Activated CD4-positive, alpha-beta T cell treated with anti-CD3 and anti-CD28 coated beads, Interleukin-2, amount 50 U/mL, for 1 hour (primary cell): ENCODE results near the gene SMARCC2.
"Not testable (repeated sequence)": the region's sequence is repeated elsewhere in the genome, so short reads cannot be mapped to it uniquely, and the experiment has no call there.

Source experiments
- DNase-seq: peaks from one replicate; pipeline ENCODE4 v3.0.0-alpha.2; 2020

SMARCC2 gene

DNA sequence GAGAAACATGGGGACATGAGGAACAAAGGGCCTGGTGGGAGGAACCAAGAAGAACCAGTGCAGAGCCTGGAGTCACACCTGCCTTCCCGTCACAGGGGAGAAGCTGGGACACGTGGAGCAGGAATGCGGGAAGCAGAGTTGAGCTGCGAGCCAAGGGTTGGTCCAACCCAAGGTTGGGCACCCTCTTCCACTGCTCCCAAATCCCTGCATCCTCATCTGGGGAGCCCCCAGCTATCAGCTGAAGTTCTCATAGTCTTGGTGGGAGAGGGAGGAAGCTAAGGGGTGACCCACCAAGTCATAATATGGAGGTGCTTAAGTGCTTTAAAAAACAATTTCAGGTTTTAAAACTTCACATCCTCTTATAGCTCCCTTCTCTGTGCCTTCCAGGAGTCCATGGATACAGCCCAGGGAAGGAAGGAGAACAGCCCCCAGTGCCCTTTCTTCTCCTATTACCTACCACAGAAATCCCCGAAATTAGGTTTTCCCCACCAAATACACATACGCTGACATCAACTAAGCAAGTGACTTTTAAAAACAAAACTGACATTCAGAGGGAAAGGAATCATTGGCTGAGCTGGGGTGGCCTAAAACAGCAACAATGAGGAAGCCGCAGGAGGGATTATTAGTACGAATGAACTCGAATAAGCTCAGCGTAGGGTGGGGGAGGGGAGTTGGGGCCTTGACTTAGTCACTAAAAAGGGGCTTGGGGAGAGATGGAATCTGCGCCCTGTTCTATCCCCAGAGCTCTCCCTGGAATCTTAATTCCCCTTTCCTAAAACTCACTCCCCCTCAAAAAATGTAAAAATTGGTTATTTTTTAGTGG lies 26.6 kb downstream of the SMARCC2 start:
- no peak for DNase-seq

DNA sequence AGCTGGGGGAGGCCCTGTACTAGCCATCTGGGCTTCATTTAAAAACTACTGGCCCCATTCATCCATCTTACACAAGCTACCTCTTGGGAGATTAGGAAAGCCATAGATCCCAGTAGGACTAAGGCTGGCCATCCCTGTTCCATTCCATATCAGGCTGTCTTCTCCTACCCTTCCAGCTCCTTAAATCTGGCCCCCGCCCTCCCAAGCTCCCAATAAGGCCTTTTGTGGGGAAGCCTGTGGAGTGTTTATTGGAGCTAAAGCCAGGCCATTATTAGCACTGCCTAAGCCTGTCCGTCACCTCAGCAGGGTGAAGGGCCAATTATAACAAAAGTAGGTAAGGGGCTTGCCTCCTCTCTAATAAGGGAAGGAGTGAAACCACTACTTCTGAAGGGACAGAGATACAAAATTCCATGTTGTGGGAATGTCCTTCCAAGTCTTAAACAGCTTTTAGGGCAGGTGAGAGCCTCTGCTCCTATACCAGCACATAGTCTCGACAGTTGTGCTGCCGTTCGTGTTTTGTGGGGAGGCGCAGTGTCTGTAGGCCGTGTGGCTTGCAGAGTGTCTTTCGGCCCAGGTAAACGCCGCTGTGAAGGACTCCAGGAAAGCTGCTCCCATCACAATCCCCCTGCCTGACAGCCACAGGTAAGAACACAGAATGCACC lies 27.5 kb downstream of the SMARCC2 start:
- DNase-seq, result no peak

DNA sequence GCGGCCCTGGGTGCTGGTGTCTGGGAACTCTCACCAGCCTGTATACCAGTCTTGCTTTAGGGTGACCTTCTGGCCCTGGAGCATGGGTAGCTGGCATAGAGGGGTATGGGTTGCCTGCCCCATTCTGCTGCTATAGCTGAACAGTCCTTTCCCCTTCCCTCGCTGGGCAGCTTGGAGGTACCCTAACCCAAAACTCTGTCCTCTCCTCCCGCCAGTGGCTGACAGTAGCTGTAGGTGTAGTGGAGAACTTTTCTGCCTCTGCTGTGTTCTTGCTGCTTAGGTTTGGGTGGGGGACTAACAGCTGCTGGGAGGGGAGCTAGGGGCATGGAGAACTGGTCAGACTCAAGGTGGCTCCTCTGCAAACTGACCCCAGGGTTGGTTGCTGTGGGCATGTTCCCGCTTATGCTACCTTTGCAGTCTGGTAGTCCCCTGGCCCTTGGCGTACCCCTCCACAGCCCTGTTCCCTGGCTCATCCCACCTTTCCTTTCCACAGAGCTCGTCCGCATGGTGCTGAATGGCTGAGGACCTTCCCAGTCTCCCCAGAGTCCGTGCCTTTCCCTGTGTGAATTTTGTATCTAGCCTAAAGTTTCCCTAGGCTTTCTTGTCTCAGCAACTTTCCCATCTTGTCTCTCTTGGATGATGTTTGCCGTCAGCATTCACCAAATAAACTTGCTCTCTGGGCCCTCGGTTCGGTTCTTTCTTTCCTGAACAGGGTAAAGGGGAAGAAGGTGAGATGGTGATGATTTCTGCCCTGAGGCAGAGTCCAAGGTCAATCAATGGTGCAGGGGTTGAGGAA lies 28.2 kb downstream of the SMARCC2 start:
- no peak for DNase-seq

DNA sequence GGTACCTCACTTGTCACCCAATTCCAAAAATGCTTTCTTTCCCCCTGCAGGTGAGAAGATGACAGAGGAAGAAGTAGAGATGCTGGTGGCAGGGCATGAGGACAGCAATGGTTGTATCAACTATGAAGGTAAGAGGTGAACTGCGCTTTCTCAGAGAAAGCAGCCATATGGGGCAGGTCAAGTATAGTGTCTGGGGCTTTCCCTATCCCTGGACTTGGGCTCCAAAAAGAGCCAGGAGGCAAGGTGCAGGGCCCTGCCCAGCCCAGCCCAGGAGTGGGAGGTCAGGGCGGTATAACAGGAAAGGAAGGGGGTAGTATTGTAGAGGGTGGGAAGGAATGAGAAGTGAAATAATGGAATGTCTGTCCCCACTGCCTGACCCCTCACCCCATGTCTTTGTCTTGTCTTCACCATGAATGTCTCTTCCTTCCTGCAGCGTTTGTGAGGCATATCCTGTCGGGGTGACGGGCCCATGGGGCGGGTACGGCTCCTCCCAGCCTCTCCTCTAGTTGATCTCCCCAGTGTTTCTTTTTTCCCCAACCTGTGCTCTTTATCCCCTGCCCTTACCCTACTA lies 29.0 kb downstream of the SMARCC2 start:
- DNase-seq, result peak; percentile 66

DNA sequence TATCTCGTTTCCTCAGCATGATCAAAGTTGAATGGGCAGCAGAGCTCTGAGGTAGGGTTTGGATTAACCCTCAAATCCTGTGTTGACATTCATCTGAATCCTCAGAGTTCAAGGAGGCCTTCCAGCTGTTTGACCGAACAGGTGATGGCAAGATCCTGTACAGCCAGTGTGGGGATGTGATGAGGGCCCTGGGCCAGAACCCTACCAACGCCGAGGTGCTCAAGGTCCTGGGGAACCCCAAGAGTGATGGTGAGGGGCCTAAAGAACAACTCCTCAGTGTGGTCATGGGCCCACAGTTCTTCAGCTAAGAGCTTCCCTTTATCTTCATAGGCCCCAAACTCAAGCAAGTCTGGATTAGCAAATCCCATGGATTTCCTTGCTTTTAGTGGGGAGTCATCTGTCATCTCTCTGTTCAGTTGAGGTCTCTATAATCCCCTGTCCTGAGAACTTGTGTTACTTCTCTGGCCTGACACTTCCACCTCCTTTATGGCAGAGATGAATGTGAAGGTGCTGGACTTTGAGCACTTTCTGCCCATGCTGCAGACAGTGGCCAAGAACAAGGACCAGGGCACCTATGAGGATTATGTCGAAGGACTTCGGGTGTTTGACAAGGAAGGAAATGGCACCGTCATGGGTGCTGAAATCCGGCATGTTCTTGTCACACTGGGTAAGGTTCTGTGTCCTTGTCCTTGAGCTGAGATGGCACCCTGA lies 29.6 kb downstream of the SMARCC2 start:
- DNase-seq, result no peak

DNA sequence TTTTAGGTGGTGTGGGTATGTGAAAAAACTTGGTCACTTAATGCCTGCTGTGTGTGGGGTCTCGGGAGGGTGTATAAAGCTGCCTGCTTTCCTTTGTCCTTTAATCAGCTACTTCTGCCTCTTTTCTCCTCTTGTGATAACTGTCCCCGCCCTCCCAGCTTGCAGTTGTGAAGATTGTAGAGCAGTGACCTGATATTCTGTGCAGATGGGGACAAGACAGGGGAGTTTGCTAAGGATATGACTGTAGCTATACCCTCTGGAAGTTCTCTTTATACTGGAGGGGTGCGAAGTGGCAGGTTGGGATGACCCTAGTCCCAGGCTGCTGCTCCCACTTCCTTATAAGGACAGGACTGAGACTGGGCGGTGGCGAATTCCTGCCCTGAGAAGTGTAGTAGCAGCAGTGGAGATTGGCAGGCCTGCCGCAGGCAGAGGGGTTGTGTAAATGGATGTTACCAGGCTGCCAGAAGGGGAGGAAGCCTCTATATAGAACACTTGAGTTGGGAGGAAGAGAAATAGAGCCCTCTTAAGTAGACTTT lies 30.3 kb downstream of the SMARCC2 start:
- no peak for DNase-seq

DNA sequence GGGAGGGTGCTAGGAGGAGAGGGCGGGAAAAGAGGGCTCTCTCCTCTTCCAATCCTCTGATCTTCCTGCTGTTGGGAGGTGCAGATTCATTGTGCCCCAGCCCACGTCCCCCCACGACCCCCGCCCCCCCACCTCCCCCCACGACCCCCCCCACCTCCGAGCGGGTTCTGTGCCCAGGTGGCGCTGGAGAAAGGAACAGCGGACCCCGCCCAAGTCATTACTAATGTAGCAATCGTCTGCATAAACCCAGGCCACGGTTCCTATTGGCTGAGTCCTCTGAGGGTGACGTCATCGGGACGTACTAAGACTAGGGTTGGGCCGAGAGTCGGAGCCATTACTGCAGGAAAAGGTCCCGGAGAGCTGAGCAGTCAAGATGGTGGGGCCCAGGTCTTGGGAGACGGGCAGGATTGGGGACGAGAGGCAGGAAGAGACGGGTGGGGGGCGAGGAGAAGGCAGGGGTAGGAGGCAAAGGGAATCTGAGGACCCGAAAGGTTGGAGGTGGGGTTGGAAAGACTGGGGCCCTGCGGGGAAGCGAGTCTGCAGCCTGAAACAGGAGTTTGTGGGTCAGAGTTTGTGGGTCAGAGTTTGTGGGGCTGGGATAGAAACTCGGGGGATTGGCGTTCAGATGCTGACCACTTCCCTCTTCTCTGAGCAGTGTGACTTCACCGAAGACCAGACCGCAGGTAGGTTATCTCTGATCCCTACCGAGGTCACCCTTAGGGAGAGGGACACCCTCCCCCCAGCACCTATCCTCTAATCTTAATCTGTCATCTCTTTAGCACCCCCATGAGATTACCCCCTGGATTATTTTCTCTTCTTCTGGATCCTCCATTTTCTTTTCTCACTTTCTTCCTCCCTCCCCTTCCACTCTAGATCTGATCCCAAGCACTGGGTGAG lies 31.0 kb downstream of the SMARCC2 start, which contains the start of gene MYL6:
MYL6 (plus strand) TSS at position 331 of the 897 bp plus-strand sequence; CDS start at position 374, 43 bp downstream.
- peak; percentile 87 for DNase-seq

DNA sequence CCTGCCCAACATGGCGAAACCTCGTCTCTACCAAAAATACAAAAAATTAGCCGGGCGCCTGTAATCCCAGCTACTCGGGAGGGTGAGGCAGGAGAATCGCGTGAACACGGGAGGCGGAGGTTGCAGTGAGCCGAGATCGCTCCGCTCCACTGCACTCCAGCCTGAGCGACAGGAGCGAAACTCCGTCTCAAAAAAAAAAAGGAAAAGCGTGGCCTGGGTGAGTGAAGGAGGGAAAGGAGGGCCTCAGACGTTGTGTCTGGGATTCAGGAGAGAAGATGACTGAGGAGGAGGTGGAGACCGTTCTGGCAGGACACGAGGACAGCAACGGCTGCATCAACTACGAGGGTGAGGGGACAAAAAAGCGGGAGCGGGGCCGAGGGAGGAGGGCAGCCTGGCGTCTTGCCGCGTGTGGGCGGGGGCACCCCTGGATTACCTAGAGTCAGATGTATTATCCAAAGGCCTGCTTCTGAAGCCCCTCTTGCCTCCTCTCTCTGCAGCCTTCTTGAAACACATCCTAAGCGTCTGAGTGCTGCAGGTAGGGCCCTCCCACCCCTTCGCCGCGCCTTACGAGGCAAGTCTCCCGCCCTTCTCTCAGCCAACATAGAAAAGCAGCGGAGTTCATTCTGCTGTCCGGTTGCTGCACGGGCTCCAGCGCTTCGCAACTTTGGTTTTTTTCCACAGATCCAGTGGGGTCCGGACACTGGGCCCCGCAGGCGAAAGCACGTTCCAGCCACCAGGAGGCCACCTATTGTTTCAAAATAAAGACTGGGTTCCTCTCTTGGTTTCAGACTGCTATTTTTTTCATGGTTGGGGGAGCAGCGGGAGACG lies 31.9 kb downstream of the SMARCC2 start:
- peak; percentile 48 for DNase-seq

DNA sequence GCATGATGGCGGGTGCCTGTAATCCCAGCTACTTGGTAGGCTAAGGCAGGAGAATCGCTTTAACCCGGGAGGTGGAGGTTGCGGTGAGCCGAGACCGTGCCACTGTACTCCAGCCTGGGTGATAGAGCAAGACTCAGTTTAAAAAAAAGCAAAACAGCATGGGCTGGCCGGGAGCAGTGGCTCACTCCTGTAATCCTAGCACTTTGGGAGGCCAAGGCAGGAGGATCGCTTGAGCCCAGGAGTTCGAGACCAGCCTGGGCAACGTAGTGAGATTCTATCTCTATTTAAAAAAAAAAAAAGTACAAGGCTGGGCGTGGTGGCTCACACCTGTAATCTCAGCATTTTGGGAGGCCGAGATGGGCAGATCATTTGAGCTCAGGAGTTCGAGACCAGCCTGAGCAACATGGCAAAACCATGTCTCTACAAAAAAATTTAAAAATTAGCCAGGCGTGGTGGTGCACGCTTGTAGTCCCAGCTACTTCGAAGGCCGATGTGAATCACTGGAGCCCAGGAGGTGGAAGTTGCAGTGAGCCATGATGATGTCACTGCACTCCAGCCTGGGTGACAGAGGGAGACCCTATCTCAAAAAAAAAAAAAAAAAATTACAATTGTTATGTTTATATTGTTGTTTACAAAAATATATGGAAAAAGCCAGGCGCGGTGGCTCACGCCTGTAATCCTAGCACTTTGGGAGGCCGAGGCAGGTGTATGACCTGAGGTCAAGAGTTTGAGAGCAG lies 32.7 kb downstream of the SMARCC2 start:
- DNase-seq, result not testable (repeated sequence)

DNA sequence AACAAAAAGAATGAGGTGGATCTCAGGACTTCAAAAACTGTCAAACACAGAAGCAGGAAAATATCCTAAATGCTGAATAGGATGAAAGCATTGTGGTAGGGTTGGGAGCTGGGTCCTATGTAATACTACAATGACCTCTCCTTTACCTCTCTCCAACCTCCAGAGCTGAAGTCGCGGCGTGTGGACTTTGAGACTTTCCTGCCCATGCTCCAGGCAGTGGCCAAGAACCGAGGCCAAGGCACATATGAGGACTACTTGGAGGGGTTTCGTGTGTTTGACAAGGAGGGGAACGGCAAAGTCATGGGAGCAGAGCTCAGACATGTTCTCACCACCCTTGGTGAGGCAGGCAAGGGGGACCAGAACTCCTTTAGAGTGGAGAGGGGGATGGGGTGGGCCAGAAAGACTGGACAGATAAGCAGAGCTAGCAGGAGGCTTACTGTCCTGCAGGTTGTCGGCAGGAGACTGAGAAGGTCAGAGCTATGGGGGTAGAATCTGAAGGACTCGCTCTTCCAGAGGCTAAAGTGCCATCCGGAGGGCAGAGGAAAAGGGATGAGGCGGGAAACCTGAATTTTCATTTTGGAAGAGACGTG lies 33.9 kb downstream of the SMARCC2 start:
- no peak for DNase-seq

DNA sequence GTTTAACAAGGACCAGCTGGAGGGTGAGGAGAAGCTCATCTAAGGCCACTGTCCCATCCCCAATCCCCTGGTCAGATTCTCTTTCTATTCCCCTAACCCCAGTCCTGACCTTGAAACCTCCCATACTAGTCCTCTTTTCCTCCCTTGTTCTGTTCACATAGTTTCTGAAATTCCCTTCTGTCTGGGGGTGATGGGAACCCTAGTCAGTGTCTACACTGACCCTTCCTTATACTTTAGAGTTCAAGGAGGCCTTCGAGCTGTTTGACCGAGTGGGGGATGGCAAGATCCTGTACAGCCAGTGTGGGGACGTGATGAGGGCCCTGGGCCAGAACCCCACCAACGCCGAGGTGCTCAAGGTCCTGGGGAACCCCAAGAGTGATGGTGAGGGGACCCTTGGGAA lies 34.5 kb downstream of the SMARCC2 start:
- no peak for DNase-seq

DNA sequence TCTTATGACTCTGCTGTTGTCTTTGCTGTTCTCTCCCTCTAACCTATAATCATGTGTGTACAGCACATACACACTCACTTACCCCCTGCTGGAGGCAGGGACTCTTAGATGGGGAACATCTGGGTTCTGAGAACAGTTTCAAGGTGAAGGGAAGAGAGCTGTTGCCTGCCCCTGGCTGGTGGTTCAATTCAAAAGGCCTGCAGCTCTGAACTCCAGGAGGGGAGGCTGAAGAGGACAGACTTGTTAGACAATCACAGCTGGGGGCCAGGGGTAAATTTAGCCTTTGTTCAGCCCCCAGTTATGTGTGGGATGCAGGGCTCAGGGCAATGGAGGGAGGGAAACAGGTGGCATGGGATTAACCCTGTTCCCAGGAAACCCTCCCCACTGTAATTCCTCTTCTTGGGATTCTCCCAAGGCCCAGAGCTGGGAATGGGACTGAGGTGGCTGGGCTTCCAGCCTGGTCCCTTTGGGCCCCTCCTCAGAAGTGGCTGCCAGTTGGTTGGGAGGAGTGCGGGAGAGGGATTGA lies 35.0 kb downstream of the SMARCC2 start:
- DNase-seq, result no peak

DNA sequence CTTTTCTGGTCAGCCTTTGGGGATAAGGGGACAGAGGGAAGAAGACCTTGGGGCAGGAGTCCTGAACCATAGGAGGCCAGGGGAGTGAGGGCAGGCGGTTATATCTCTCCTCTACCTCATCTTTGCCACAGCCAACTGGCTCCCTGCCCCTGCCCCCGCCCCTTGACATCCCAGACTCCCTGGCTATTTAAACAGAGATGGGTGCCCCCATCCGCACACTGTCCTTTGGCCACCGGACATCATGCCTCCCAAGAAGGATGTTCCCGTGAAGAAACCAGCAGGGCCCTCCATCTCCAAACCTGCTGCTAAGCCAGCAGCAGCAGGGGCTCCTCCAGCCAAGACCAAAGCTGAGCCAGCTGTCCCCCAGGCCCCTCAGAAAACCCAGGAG lies 35.6 kb downstream of the SMARCC2 start:
- DNase-seq, result no peak

DNA sequence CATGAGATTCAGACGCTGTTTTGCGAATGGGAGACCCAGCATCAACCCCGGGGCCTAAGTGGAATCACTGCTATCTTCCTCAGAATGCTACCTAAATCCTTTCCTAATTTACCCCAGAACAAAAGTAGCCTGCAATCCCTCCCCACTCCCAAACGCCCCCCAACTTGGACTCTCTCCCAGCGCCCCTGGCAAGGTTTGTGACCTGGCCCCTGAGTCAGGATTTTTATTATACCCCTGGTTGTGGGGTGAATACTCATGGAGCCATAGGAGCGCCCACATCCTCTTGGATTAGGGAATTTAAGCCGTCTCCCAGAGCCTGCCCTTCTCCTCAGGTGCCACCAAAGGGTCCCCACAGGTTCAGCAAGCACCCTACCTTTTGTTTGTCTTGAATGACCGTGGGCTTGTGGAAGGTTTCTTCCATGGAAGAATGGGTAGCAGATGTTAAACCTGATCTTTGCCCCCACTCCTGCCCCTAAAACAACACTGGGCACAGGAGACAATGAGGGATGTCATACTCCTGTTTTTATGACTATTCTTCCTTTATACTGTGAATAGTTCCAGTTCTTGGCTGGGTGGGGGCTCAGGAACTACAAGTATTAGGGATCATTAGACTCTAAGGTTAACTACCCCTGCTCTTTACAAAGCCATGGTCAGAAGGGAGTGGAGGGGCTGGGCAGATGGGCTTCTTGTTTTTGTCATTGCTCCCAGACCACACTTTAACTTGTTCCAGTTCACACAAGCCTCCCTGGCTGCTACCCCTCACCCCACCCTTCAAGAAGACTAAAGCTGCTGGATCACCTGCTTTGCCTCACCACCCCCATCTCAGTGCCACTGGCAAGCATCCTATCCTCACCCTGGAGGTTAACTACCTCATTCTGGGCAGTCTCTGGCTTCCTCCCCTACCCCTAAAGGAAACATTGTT lies 36.3 kb downstream of the SMARCC2 start:
- no peak for DNase-seq

DNA sequence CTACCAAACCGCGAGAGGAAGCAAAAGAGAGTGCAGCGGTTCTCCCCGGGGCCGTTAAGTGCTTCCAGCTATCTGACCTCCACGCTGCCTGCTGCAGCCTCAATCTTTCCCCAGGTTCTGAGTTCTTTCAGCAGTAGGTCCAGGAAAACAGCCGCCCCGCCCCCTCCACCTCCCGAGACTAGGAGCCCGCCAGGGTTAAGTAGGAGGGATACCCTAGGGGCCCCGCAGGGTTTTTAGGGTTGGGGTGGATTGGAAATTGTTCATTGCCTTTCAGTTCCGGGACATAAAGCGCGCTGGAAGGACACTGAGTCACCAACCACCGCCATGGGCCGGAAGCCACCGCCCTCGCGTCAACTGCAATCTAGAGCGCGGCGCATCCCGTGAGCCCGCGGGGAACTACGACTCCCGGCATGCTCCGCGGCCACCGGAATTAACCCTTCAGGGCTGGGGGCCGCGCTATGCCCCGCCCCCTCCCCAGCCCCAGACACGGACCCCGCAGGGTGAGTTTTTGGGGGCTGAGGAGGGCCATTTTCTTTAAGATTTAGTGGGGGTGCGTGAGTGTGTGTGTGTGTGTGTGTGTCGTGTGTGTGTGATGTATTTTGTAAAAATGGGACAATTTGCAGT lies 37.0 kb downstream of the SMARCC2 start, which contains the start of gene MYL6B:
MYL6B (plus strand) TSS at position 456 of the 624 bp plus-strand sequence. CDS start 1,332 bp downstream, outside the sequence.
- DNase-seq, result peak; percentile 92

DNA sequence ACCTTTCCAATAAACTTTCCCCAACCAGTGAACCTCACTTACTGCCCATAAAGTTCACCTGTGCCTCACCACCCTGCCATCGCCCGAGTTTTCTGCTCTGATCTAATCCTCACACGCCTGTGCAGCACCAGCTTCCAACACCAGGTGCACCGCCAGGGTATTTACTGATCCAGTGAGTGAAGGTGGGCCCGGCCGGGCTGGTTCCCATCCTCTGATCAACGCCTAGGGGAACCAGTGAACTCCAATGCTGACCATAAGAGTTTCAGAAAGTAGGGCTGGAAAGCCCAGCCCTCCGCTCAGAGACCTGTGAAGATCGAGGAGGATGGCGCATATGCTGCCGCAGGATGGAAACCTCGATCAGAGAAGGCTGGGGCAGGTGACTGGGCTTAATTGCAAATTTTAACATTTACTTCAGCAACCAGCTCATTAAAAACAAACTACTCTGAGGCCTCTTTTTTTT lies 37.6 kb downstream of the SMARCC2 start:
- DNase-seq, result peak; percentile 66

DNA sequence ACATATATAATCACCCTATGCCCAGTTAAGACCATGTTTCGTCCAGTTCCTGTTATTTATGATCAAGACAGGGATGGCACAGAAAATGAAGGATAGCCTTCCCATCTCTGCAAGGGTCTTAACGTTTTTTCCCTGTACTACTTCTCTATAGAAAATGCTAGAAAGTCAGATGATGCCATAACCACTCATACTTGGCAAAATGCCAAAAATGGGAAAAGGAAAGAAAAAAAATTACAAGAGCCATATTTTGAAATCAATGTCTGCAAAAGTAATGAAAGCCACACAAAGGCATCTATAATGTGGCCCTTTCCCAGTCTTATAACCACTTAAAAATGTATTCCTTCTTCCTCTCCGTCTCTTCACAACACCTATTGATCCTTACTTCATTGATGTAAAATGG lies 38.7 kb downstream of the SMARCC2 start:
- no peak for DNase-seq
